H9 (cell line): ENCODE results near the gene VMAC. TPM values are rescaled to one million over a fixed set of nuclear protein-coding genes. Genes with fewer than 3 reads are reported as not detected.

Source experiments
- DNase-seq: peaks from one replicate; pipeline ENCODE4 v3.0.0-alpha.2; 2017
- H2AFZ ChIP-seq: one replicate; pipeline ENCODE4 v1.6.1; 2013; ENCODE audit warnings: mild to moderate bottlenecking, low read length, control low read depth, moderate library complexity
- H2AK5ac ChIP-seq: 2 replicates; pipeline ENCODE4 v1.6.1; 2013; ENCODE audit warnings: low read length, control low read depth, mixed read lengths; ENCODE audit not compliant: insufficient read length
- H2BK120ac ChIP-seq: one replicate; pipeline ENCODE4 v1.6.1; 2013; ENCODE audit warnings: low read depth, mild to moderate bottlenecking, low read length, control low read depth, inconsistent platforms; ENCODE audit not compliant: poor library complexity, severe bottlenecking
- H2BK12ac ChIP-seq: 2 replicates; pipeline ENCODE4 v1.6.1; 2013; ENCODE audit warnings: low read length, control low read depth, mixed read lengths, low read depth; ENCODE audit not compliant: insufficient read length
- H2BK15ac ChIP-seq: 2 replicates; pipeline ENCODE4 v1.6.1; 2013; ENCODE audit warnings: low read depth, low read length, control low read depth
- H2BK20ac ChIP-seq: one replicate; pipeline ENCODE4 v1.6.1; 2013; ENCODE audit warnings: low read depth, mild to moderate bottlenecking, low read length, control low read depth, inconsistent platforms; ENCODE audit not compliant: poor library complexity, severe bottlenecking
- H2BK5ac ChIP-seq: 2 replicates; pipeline ENCODE4 v1.6.1; 2013; ENCODE audit warnings: low read length, control low read depth, mixed read lengths; ENCODE audit not compliant: insufficient read length
- H3K14ac ChIP-seq: 2 replicates; pipeline ENCODE4 v1.6.1; 2013; ENCODE audit warnings: low read length, control low read depth; ENCODE audit not compliant: insufficient read depth
- H3K18ac ChIP-seq: 2 replicates; pipeline ENCODE4 v1.6.1; 2013; ENCODE audit warnings: low read depth, mild to moderate bottlenecking, mixed read lengths, low read length, control low read depth; ENCODE audit not compliant: insufficient read length
- H3K23ac ChIP-seq: 2 replicates; pipeline ENCODE4 v1.6.1; 2013; ENCODE audit warnings: low read length, control low read depth, mixed read lengths, low read depth; ENCODE audit not compliant: insufficient read length
- H3K23me2 ChIP-seq: 2 replicates; pipeline ENCODE4 v1.6.1; 2013; ENCODE audit warnings: low read depth, mild to moderate bottlenecking, mixed read lengths, low read length, control low read depth; ENCODE audit not compliant: insufficient read length, poor library complexity, severe bottlenecking
- H3K27ac ChIP-seq: 2 replicates; pipeline ENCODE4 v1.5.1; 2013; ENCODE audit warnings: low read length, control low read depth, mixed read lengths, low read depth; ENCODE audit not compliant: insufficient read length
- H3K27me3 ChIP-seq: 2 replicates; pipeline ENCODE4 v1.6.1; 2013; ENCODE audit warnings: low read length, control low read depth, inconsistent platforms; ENCODE audit not compliant: insufficient read depth
- H3K4ac ChIP-seq: 2 replicates; pipeline ENCODE4 v1.6.1; 2013; ENCODE audit warnings: low read depth, mild to moderate bottlenecking, control low read depth, inconsistent platforms, low read length, moderate library complexity
- H3K4me1 ChIP-seq: 2 replicates; pipeline ENCODE4 v1.6.1; 2013; ENCODE audit warnings: low read length, control low read depth, inconsistent platforms; ENCODE audit not compliant: insufficient read depth
- H3K4me2 ChIP-seq: 2 replicates; pipeline ENCODE4 v1.6.1; 2013; ENCODE audit warnings: low read length, control low read depth, mixed read lengths; ENCODE audit not compliant: insufficient read length, insufficient read depth
- H3K56ac ChIP-seq: 2 replicates; pipeline ENCODE4 v1.6.1; 2013; ENCODE audit warnings: low read depth, mild to moderate bottlenecking, mixed read lengths, low read length, control low read depth; ENCODE audit not compliant: insufficient read length
- H3K79me1 ChIP-seq: 2 replicates; pipeline ENCODE4 v1.6.1; 2013; ENCODE audit warnings: low read depth, mild to moderate bottlenecking, moderate library complexity, low read length, control low read depth, inconsistent platforms; ENCODE audit not compliant: insufficient read depth, poor library complexity, severe bottlenecking
- H3K79me2 ChIP-seq: 2 replicates; pipeline ENCODE4 v1.6.1; 2013; ENCODE audit warnings: low read length, control low read depth, inconsistent platforms; ENCODE audit not compliant: insufficient read depth
- H3K9ac ChIP-seq: 2 replicates; pipeline ENCODE4 v1.6.1; 2013; ENCODE audit warnings: low read length, control low read depth, mixed read lengths; ENCODE audit not compliant: insufficient read length; ENCODE audit errors: extremely low read depth
- H3K9me3 ChIP-seq: one replicate; pipeline ENCODE4 v1.6.1; 2013; ENCODE audit warnings: low read depth, low read length, inconsistent platforms; ENCODE audit not compliant: control insufficient read depth
- H3T11ph ChIP-seq: one replicate; pipeline ENCODE4 v1.6.1; 2013; ENCODE audit warnings: mild to moderate bottlenecking, low read length, control low read depth, inconsistent platforms
- H4K20me1 ChIP-seq: one replicate; pipeline ENCODE4 v1.6.1; 2013; ENCODE audit not compliant: control insufficient read depth, insufficient read length, insufficient read depth
- H4K5ac ChIP-seq: 2 replicates; pipeline ENCODE4 v1.6.1; 2013; ENCODE audit warnings: low read depth, mild to moderate bottlenecking, mixed read lengths, low read length, control low read depth; ENCODE audit not compliant: insufficient read length
- H4K8ac ChIP-seq: replicated peaks from 2 replicates; pipeline ENCODE4 v1.6.1; 2013; ENCODE audit warnings: low read length, control low read depth, mixed read lengths, low read depth; ENCODE audit not compliant: insufficient read length
- H4K91ac ChIP-seq: 2 replicates; pipeline ENCODE4 v1.6.1; 2013; ENCODE audit warnings: low read depth, mild to moderate bottlenecking, moderate library complexity, mixed read lengths, low read length, control low read depth; ENCODE audit not compliant: insufficient read length
- H3K27ac Mint-ChIP-seq, 3 experiments: 2 replicates in 2 of 3; 3 replicates in 1 of 3; pipeline ENCODE4 v1.8.0; 2020 to 2021; ENCODE audit warnings: mixed read lengths in 3 of 3, mild to moderate bottlenecking in 1 of 3, moderate library complexity in 1 of 3
- H3K27me3 Mint-ChIP-seq: 2 replicates; pipeline ENCODE4 v1.8.0; 2021; ENCODE audit warnings: low read depth, mild to moderate bottlenecking, moderate library complexity, mixed read lengths
- H3K36me3 Mint-ChIP-seq, 3 experiments: 2 replicates in 2 of 3; 3 replicates in 1 of 3; pipeline ENCODE4 v1.8.0; 2020 to 2021; ENCODE audit warnings: low read depth in 3 of 3, mixed read lengths in 3 of 3; ENCODE audit not compliant: insufficient read depth in 1 of 3
- H3K4me1 Mint-ChIP-seq, 2 experiments: 2 replicates each; pipeline ENCODE4 v1.8.0; 2020; ENCODE audit warnings: mixed read lengths in 2 of 2
- H3K4me3 Mint-ChIP-seq, 2 experiments: 2 replicates in 1 of 2; 3 replicates in 1 of 2; pipeline ENCODE4 v1.8.0; 2020 to 2021; ENCODE audit warnings: mild to moderate bottlenecking in 2 of 2, mixed read lengths in 2 of 2, moderate library complexity in 1 of 2
- H3K9me3 Mint-ChIP-seq, 2 experiments: 2 replicates in 1 of 2; 3 replicates in 1 of 2; pipeline ENCODE4 v1.8.0; 2020; ENCODE audit warnings: mild to moderate bottlenecking in 2 of 2, mixed read lengths in 2 of 2, moderate library complexity in 1 of 2
- CTCF ChIP-seq: fragments of 200-600 bp; sonication (generic); conservative IDR thresholded peaks from 3 replicates; pipeline ENCODE4 v1.8.0; 2021; ENCODE audit warnings: antibody characterized with exemption, mild to moderate bottlenecking
- WGBS: extraction: QIAGEN DNeasy Blood & Tissue Kit; methylation state at CpG from one replicate; pipeline ENCODE4 v1.1.7; 2013; ENCODE audit warnings: missing lambda C conversion rate, low lambda C conversion rate, mixed read lengths; ENCODE audit not compliant: insufficient read length; ENCODE audit errors: extremely low coverage; 5-methylcytosine and 5-hydroxymethylcytosine counted together
- total RNA-seq: library from RNA; stranded (reverse); gene quantifications from 2 replicates; pipeline ENCODE4 v1.2.1, GENCODE V29; 2021

The VMAC gene
- total RNA-seq, 1 experiment from 2014 or later = 2.2 TPM

- Mint-ChIP-seq H3K4me3 (no peak overlapping the region), H3K4me1 (peaks cover 13 to 24% of the 10 kb centered on the region in 2 experiments)
- no peak overlapping the region for H3T11ph ChIP-seq
Measured at GRCh38 chr19:5881543-5882299, 23.0 kb upstream of the VMAC start.

More at GRCh38 chr19:5881543-5882299, 23.0 kb upstream of the VMAC start:
- TF ChIP-seq CTCF = no peak
- Mint-ChIP-seq H3K36me3 (no peaks in the 10 kb centered on the region), H3K9me3 (no peaks in the 10 kb centered on the region; a peak in 1 of 5 replicates), H3K27me3 (peaks cover 30% of the 10 kb centered on the region), H3K27ac (no peak overlapping the region)
- no peak overlapping the region for H3K56ac ChIP-seq
- no peak overlapping the region for H3K9ac ChIP-seq
- no peak overlapping the region for H2AK5ac ChIP-seq
- H3K4ac ChIP-seq = no peak overlapping the region
- no peak overlapping the region for H4K91ac ChIP-seq
- no peak overlapping the region for H2BK12ac ChIP-seq
- DNase-seq = no peak
- no peaks in the 10 kb centered on the region for H3K4me1 ChIP-seq
- H2BK15ac ChIP-seq = no peak overlapping the region
- no peak overlapping the region for H4K5ac ChIP-seq
- no peaks in the 10 kb centered on the region for H3K79me2 ChIP-seq
- H2BK5ac ChIP-seq = no peak overlapping the region
- H3K27me3 ChIP-seq = no peaks in the 10 kb centered on the region
- no peaks in the 10 kb centered on the region for H3K79me1 ChIP-seq
- H3K27ac ChIP-seq = no peak overlapping the region
- no peak overlapping the region for H3K4me2 ChIP-seq
- H3K18ac ChIP-seq = no peak overlapping the region
- WGBS = no CpG with 5 or more reads among the region's 19 CpGs
- no peak overlapping the region for H3K23ac ChIP-seq
- H2BK20ac ChIP-seq = no peak overlapping the region
- H2AFZ ChIP-seq = no peak overlapping the region
- H4K20me1 ChIP-seq = no peaks in the 10 kb centered on the region
- H3K23me2 ChIP-seq = no peaks in the 10 kb centered on the region
- H3K14ac ChIP-seq = no peak overlapping the region
- no peak overlapping the region for H4K8ac ChIP-seq
- no peaks in the 10 kb centered on the region for H3K9me3 ChIP-seq
- H2BK120ac ChIP-seq = no peak overlapping the region
